HG03103 (cell line): ENCODE data around the gene SPECC1L.

Experiments used
- ATAC-seq: cut with Tn5 transposase; IDR thresholded peaks from one replicate; pipeline ENCODE4 v1.9.1; 2021; ENCODE audit warnings: low read depth; ENCODE audit not compliant: unreplicated experiment

The SPECC1L gene

DNA sequence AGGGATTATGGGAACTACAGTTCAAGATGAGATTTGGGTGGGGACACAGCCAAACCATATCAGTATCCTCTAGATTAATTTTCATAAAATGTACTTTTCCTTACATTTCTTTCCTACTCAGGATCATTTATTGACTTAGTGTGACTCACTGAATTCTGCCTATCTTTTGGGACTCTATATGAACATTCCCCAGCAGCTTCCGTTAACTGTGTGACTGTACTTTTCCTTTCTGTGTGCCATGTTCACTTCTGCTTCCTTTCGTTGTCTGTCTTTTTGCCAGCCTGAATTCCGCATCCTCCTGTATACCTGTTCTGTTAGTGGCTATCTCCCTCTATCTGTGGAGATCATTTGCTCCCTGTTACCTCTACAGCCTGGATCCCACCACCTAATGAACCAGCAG is 48.8 kb downstream of the SPECC1L start:
- ATAC-seq, result no peak

DNA sequence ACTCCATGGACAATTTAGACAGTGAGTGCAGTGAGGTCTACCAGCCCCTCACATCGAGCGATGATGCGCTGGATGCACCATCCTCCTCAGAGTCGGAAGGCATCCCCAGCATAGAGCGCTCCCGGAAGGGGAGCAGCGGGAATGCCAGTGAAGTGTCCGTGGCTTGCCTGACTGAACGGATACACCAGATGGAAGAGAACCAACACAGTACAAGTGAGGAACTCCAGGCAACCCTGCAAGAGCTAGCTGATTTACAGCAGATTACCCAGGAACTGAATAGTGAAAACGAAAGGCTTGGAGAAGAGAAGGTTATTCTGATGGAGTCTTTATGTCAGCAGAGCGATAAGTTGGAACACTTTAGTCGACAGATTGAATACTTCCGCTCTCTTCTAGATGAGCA is 51.4 kb downstream of the SPECC1L start:
- no peak for ATAC-seq

DNA sequence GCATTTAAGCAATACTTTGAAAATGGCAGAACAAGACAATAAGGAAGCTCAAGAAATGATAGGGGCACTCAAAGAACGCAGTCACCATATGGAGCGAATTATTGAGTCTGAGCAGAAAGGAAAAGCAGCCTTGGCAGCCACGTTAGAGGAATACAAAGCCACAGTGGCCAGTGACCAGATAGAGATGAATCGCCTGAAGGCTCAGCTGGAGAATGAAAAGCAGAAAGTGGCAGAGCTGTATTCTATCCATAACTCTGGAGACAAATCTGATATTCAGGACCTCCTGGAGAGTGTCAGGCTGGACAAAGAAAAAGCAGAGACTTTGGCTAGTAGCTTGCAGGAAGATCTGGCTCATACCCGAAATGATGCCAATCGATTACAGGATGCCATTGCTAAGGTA is 51.9 kb downstream of the SPECC1L start:
- no peak for ATAC-seq

- no peak for ATAC-seq
These were observed 52.6 kb downstream of the SPECC1L start for GRCh38 chr22:24323233-24323632.

GRCh38 chr22:24323695-24324094 is 53.1 kb downstream of the SPECC1L start:
- no peak for ATAC-seq

DNA sequence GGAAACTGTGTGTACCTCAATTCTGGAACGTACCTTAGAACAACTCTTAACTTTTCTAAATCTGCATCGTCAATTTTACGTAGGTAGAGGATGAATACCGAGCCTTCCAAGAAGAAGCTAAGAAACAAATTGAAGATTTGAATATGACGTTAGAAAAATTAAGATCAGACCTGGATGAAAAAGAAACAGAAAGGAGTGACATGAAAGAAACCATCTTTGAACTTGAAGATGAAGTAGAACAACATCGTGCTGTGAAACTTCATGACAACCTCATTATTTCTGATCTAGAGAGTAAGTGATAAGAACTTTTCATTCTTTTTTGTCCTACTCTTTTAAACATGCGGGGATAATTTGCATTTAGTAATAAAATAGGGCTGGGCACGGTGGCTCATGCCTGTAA is 53.5 kb downstream of the SPECC1L start:
- ATAC-seq, result no peak

GRCh38 chr22:24325105-24325757 is 54.6 kb downstream of the SPECC1L start:
- ATAC-seq, result no peak

GRCh38 chr22:24326266-24326665 is 55.6 kb downstream of the SPECC1L start:
- ATAC-seq, result no peak

- ATAC-seq, result no peak
These were observed 57.2 kb downstream of the SPECC1L start for GRCh38 chr22:24327832-24328231.

DNA sequence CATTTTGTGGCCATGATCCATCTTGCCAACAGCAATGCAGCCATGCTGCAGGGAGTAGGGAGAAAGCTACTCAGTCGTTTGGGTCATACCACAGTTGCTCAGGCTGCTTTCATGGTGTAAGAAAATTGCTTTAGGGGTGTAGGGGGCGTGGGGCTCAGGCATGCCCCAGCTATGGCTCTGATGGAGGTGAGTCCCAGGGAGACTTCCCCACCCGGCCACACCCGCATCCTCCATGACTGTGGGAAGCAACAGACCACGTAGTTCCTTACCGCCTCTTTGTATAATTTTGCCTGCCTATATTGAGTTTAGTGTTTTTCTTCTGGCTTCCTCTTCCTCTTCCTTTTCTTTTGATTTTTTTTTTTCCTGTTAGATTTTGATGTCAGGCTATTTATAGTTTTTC is 58.8 kb downstream of the SPECC1L start:
- ATAC-seq, result no peak

- ATAC-seq, result no peak
These were observed 60.0 kb downstream of the SPECC1L start for GRCh38 chr22:24330636-24331035.

- no peak for ATAC-seq
These were observed 61.1 kb downstream of the SPECC1L start for GRCh38 chr22:24331468-24332440.

DNA sequence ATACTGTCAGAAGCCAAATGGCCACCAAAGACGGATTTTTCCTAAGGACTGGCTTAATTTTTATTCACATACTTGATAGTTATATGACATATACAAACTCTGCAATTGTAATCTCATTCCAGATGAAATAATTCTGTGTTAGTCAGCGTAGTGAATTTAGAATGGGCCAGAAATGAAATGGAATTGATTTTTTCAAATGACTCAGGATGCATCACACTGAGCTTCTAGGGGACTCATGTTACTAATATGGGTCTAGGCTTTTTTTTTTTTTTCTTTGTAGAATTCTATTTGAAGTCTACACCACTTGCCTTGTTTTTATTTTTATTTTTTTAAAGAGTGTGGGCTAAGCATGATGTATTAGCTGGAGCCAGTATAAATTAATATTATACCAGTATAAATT is 62.7 kb downstream of the SPECC1L start:
- no peak for ATAC-seq

- no peak for ATAC-seq
These were observed 64.9 kb downstream of the SPECC1L start for GRCh38 chr22:24335496-24335895.

DNA sequence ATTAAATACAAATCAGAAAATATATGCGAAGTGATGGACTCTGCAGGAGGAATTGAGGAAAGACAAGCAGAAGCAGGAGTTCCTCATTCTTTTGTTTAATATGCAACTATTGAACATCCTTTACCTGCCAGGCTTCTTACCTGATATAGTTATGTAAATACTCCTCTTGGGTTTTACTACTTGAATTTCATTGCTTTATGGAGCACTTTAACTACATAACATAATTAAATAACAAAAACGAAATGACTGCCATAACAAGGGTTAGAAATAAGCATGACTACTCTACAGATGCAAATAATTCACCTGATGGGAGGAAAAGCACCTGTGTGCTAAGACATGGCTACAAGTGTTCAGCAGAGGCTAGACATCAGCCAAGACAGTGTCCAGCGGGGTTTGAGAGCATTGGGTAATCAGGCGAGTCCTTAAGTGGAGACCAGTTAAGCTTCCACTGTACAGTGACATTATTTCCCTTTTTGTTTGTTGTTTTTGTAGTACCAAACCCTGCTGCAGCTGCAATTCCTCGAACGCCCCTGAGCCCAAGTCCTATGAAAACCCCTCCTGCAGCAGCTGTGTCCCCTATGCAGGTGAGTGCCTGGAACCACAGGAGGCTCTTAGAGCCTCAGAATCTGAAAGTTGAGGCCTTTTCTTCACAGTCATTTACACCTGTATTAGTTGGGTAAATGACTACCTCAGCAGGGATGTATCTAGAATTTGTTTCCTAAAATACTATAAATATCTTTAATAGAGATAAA is 67.4 kb downstream of the SPECC1L start:
- no peak for ATAC-seq

GRCh38 chr22:24338726-24339451 is 68.3 kb downstream of the SPECC1L start:
- no peak for ATAC-seq

- ATAC-seq, result no peak
These were observed 68.8 kb downstream of the SPECC1L start for GRCh38 chr22:24339452-24339747.

DNA sequence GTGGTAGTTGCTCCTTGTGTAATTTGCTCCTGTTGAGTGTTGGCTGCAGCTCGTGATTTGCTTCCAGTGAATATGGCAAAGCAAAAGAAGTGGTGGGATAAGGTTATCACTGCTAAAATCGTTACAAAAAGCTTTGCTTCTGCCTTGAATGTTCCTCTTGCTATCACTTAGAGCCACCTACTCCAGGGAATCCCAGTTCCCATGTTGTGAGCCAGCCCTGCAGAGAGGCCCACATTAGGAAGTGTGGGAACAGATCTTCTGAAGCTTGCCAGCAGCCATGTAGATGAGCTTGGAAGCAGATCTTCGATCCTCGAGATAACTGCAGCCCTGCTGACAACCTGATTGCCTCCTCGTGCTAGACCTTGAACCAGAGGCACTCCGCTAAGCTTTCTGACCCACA is 71.0 kb downstream of the SPECC1L start:
- ATAC-seq, result no peak

- no peak for ATAC-seq
These were observed 80.0 kb downstream of the SPECC1L start for GRCh38 chr22:24350627-24351026.

- no peak for ATAC-seq
These were observed 82.5 kb downstream of the SPECC1L start for GRCh38 chr22:24353121-24353520.

DNA sequence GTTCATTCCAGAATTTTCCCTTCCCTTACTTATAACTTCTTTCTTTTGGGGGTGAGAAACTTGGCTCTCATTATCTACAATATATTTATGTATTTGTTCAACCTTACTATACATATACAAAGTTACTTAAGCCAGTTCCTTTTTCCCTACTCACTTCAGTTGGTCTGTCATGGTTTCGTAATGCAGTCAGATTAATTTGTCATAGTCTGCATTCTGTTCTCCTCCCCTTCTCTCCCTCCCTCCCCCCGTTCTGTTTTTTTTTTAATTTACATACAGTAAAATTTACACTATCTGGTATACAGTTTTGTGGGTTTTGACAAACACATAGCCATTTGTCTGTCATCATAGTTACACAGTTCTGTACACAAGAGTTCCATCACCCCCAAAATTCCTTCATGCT is 84.9 kb downstream of the SPECC1L start:
- no peak for ATAC-seq
